H1 (cell line): Measurements from ENCODE around the gene SIM2.

ENCODE experiments used
- CEBPB ChIP-seq: IDR thresholded peaks from 2 replicates; pipeline ENCODE4 v1.6.1; 2012; ENCODE audit warnings: low read depth, low read length
- CTCF ChIP-seq, 3 experiments: IDR thresholded peaks; 1 replicate in 2 of 3; 2 replicates in 1 of 3; pipeline versions ENCODE4 v1.5.1 to v1.6.1; 2011; ENCODE audit warnings: low read length in 3 of 3, mild to moderate bottlenecking in 3 of 3, inconsistent platforms in 2 of 3, low read depth in 1 of 3, moderate library complexity in 1 of 3; ENCODE audit not compliant: insufficient read depth in 1 of 3; ENCODE audit errors: control extremely low read depth in 1 of 3
- JUN ChIP-seq: IDR thresholded peaks from 2 replicates; pipeline ENCODE4 v1.6.1; 2011; ENCODE audit warnings: low read depth, mild to moderate bottlenecking, improper control_type of control experiment, low read length
- JUND ChIP-seq: IDR thresholded peaks from 2 replicates; pipeline ENCODE4 v1.6.1; 2011; ENCODE audit warnings: mild to moderate bottlenecking, improper control_type of control experiment, low read length
- POLR2A ChIP-seq, 2 experiments: IDR thresholded peaks; 1 replicate in 1 of 2; 2 replicates in 1 of 2; pipeline ENCODE4 v1.6.1; 2011; ENCODE audit warnings: low read depth in 2 of 2, low read length in 2 of 2, mild to moderate bottlenecking in 2 of 2; ENCODE audit errors: control extremely low read depth in 1 of 2
- POLR2AphosphoS5 ChIP-seq: IDR thresholded peaks from 2 replicates; pipeline ENCODE4 v1.6.1; 2011; ENCODE audit warnings: low read depth, low read length
- SP1 ChIP-seq: IDR thresholded peaks from 2 replicates; pipeline ENCODE4 v1.6.1; 2011; ENCODE audit warnings: low read depth, low read length
- USF2 ChIP-seq: IDR thresholded peaks from 2 replicates; pipeline ENCODE4 v1.6.1; 2011; ENCODE audit warnings: low read length, improper control_type of control experiment

GRCh38 chr21:36747041-36747814, 48.3 kb downstream of the SIM2 start:
- TF ChIP-seq CTCF (IDR thresholded peaks at IDR 0.05; ENCODE audit: control extremely low read depth in 1 of 3, insufficient read depth in 1 of 3, low read depth in 1 of 3, low read length in 3 of 3) = no peak; a peak in 1 of 4 replicates
- no peak for TF ChIP-seq CEBPB
- TF ChIP-seq JUND = no peak
- no peak for TF ChIP-seq USF2
- TF ChIP-seq POLR2A (IDR thresholded peaks at IDR 0.05; ENCODE audit: control extremely low read depth in 1 of 2, low read depth in 2 of 2, low read length in 2 of 2) = no peak
- no peak for TF ChIP-seq POLR2AphosphoS5
- no peak for TF ChIP-seq JUN
- no peak for TF ChIP-seq SP1
